OCI-LY3 (cell line): Measurements from ENCODE around the gene AKAP1.

Source experiments
- H2AFZ ChIP-seq: fragments of 200-600, 300-600 bp; shearing (Covaris generic); 2 replicates; pipeline ENCODE4 v1.6.0; 2014; ENCODE audit warnings: antibody characterized with exemption, low read depth, low read length
- H3K27ac ChIP-seq: fragments of 200-600, 300-600 bp; sonication (generic); 2 replicates; pipeline ENCODE4 v1.5.1; 2014; ENCODE audit warnings: mild to moderate bottlenecking, low read length, moderate library complexity, mixed read lengths
- H3K27me3 ChIP-seq: fragments of 200-600, 300-600 bp; sonication (generic); 2 replicates; pipeline ENCODE4 v1.6.1; 2014; ENCODE audit warnings: low read depth, low read length, mixed read lengths
- H3K36me3 ChIP-seq: fragments of 200-600, 300-600 bp; sonication (generic); replicated peaks from 2 replicates; pipeline ENCODE3; 2014; ENCODE audit warnings: low read depth, low read length, mixed read lengths
- H3K4me1 ChIP-seq: fragments of 300-600, 200-600 bp; sonication (generic); 2 replicates; pipeline ENCODE4 v1.6.1; 2014; ENCODE audit warnings: low read length, mixed read lengths
- H3K4me2 ChIP-seq: fragments of 200-600, 300-600 bp; sonication (generic); 2 replicates; pipeline ENCODE4 v1.6.1; 2014; ENCODE audit warnings: low read length, mixed read lengths
- H3K4me3 ChIP-seq: fragments of 300-600, 200-600 bp; sonication (generic); 2 replicates; pipeline ENCODE4 v1.5.1; 2014; ENCODE audit warnings: antibody characterized with exemption, mild to moderate bottlenecking, low read length, moderate library complexity
- H3K79me2 ChIP-seq: fragments of 300-600, 200-600 bp; shearing (Covaris generic); 2 replicates; pipeline ENCODE4 v1.6.1; 2014; ENCODE audit warnings: mild to moderate bottlenecking, low read length, mixed read lengths
- H3K9ac ChIP-seq: fragments of 300-600, 200-600 bp; shearing (Covaris generic); 2 replicates; pipeline ENCODE4 v1.6.0; 2014; ENCODE audit warnings: mild to moderate bottlenecking, low read length, moderate library complexity
- H3K9me3 ChIP-seq: fragments of 200-600, 300-600 bp; shearing (Covaris generic); 2 replicates; pipeline ENCODE4 v1.6.1; 2014; ENCODE audit warnings: low read length, mixed read lengths; ENCODE audit not compliant: insufficient read depth
- H4K20me1 ChIP-seq: fragments of 200-600, 300-600 bp; sonication (generic); 2 replicates; pipeline ENCODE4 v1.6.1; 2016; ENCODE audit warnings: low read length, mixed read lengths; ENCODE audit not compliant: insufficient read depth
- EZH2phosphoT487 ChIP-seq: fragments of 200-600 bp; shearing (Covaris generic); IDR thresholded peaks from 2 replicates; pipeline ENCODE4 v1.6.1; 2018; ENCODE audit warnings: antibody characterized with exemption, mixed run types, low read depth
- TF ChIP-seq, protein P1 (sequence below): fragments of 200-600, 300-600 bp; sonication (generic); IDR thresholded peaks from 2 replicates; pipeline ENCODE4 v1.5.1; 2014; ENCODE audit warnings: antibody characterized with exemption, low read length, low read depth

Gene AKAP1

DNA sequence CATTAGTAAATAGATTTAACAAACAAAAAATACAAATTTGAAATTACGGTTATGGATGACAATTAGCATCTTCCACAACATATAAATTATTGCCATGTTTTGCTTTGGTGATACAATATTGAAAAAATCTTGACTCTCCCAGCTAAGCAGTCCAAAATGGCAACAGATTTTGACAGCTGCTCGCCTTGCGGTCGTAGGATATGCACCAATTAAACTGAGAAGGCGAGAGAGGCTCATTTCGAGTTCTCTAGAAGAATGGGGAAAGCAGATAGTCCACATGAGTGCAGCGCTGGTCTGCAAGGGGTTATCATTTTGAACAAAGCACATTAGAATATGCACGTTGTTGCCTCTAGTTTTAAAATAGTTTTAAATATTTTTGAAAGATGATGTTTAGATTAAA is 55.3 kb downstream of the AKAP1 start:
- peaks cover 16% of the 10 kb centered on the region for H3K4me1 ChIP-seq
- H3K9ac ChIP-seq: no peak overlapping the region
- no peaks in the 10 kb centered on the region for H3K36me3 ChIP-seq
- H3K4me3 ChIP-seq: no peak overlapping the region
- peak overlapping the region; percentile 15 for H3K27ac ChIP-seq
- TF ChIP-seq, protein P1, sequence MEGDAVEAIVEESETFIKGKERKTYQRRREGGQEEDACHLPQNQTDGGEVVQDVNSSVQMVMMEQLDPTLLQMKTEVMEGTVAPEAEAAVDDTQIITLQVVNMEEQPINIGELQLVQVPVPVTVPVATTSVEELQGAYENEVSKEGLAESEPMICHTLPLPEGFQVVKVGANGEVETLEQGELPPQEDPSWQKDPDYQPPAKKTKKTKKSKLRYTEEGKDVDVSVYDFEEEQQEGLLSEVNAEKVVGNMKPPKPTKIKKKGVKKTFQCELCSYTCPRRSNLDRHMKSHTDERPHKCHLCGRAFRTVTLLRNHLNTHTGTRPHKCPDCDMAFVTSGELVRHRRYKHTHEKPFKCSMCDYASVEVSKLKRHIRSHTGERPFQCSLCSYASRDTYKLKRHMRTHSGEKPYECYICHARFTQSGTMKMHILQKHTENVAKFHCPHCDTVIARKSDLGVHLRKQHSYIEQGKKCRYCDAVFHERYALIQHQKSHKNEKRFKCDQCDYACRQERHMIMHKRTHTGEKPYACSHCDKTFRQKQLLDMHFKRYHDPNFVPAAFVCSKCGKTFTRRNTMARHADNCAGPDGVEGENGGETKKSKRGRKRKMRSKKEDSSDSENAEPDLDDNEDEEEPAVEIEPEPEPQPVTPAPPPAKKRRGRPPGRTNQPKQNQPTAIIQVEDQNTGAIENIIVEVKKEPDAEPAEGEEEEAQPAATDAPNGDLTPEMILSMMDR: no peak
- TF ChIP-seq EZH2phosphoT487: no peak
- no peak overlapping the region for H2AFZ ChIP-seq
- H3K4me2 ChIP-seq: peak overlapping the region; percentile 44
- H3K79me2 ChIP-seq: no peaks in the 10 kb centered on the region
- H4K20me1 ChIP-seq: no peaks in the 10 kb centered on the region
- H3K9me3 ChIP-seq: no peaks in the 10 kb centered on the region
- no peaks in the 10 kb centered on the region for H3K27me3 ChIP-seq

DNA sequence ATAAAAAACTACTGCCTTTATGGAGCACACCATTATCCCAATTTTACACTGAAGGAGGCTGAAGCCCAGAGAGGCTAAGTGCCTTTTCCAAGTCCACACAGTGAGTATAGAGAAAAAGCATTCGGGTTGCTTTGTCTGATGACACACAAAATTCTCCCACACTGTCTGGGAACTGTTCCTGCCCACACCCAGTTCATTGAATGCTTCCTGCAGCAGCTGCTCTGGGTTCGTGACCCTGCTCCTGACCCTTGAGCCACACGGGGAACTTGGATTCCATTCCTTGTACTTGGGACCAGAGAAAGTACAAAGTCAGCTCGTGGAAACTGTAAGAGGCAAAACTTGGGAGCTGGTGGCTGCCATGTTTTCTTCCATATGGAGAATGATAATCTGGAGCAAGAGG is 57.9 kb downstream of the AKAP1 start:
- H3K27ac ChIP-seq: no peak overlapping the region
- TF ChIP-seq EZH2phosphoT487: no peak
- TF ChIP-seq, protein P1: no peak
- H3K4me2 ChIP-seq: no peak overlapping the region
- no peaks in the 10 kb centered on the region for H3K36me3 ChIP-seq
- H3K4me3 ChIP-seq: no peak overlapping the region
- peaks cover 16% of the 10 kb centered on the region for H3K4me1 ChIP-seq
- no peaks in the 10 kb centered on the region for H4K20me1 ChIP-seq
- H3K9ac ChIP-seq: no peak overlapping the region
- H3K79me2 ChIP-seq: no peaks in the 10 kb centered on the region
- no peak overlapping the region for H2AFZ ChIP-seq
- H3K9me3 ChIP-seq: no peaks in the 10 kb centered on the region
- H3K27me3 ChIP-seq: no peaks in the 10 kb centered on the region

DNA sequence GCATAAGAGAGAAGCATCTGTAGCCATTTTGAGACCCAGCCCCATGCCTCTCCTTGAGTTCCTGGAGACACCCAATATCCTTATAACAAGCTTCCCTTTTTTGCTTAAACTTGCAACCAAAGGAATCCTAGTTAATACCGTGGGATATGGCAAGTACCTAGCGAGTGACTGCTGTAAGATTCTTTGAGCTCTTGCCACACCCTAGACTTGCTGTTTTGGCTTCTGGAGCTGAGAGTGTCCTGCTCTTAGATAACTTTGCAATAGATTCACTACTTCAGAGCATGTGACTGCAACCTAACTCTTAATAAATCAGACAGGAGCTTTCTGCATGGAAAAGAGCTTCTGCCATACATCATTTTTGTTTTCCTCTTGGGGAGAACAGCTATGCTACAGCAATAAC is 58.3 kb downstream of the AKAP1 start:
- Histone ChIP-seq H3K36me3 (no peaks in the 10 kb centered on the region), H3K27ac (no peak overlapping the region)

DNA sequence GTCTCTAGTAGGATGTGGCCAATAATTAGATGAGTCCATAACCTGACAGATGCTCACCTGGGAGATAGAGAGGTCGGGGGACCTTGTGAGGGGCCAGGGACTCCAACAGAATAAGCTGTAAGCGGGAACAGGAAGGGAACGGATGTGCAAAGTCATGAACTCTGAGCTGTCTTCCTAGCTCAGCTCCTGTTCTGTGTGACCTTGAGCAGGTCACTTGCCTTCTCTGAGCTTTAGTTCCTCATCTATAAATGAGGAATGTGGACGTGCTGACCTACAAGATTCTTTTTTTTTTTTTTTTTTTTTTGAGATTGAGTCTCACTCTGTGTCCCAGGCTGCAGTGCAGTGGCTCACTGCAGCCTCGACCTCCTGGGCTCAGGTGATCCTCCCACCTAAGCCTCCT is 58.9 kb downstream of the AKAP1 start:
- Histone ChIP-seq H3K4me3 (no peak overlapping the region), H2AFZ (no peak overlapping the region), H3K27ac (no peak overlapping the region), H4K20me1 (no peaks in the 10 kb centered on the region), H3K36me3 (no peaks in the 10 kb centered on the region), H3K27me3 (no peaks in the 10 kb centered on the region), H3K9ac (no peak overlapping the region), H3K4me2 (no peak overlapping the region), H3K79me2 (no peaks in the 10 kb centered on the region), H3K9me3 (no peaks in the 10 kb centered on the region), H3K4me1 (peaks cover 16% of the 10 kb centered on the region)
- TF ChIP-seq, protein P1: no peak
- no peak for TF ChIP-seq EZH2phosphoT487

More for the DNA sequence above, 58.3 kb downstream of the AKAP1 start:
- no peaks in the 10 kb centered on the region for H4K20me1 ChIP-seq
- H3K9ac ChIP-seq: no peak overlapping the region
- peaks cover 16% of the 10 kb centered on the region for H3K4me1 ChIP-seq
- TF ChIP-seq, protein P1: no peak
- no peak for TF ChIP-seq EZH2phosphoT487
- no peak overlapping the region for H3K4me3 ChIP-seq
- no peak overlapping the region for H3K4me2 ChIP-seq
- no peaks in the 10 kb centered on the region for H3K27me3 ChIP-seq
- no peaks in the 10 kb centered on the region for H3K79me2 ChIP-seq
- no peaks in the 10 kb centered on the region for H3K9me3 ChIP-seq
- no peak overlapping the region for H2AFZ ChIP-seq
